Panc1 (cell line): ENCODE data around the gene TTC23L.

Source experiments
- POLR2AphosphoS5 ChIP-seq: IDR thresholded peaks from 2 replicates; pipeline ENCODE4 v1.6.1; 2012; ENCODE audit warnings: mild to moderate bottlenecking, low read depth, low read length, moderate library complexity
- TF ChIP-seq, protein P1 (sequence below): fragments of 450-650 bp; IDR thresholded peaks from 2 replicates; pipeline ENCODE4 v1.5.1; 2017; ENCODE audit warnings: mild to moderate bottlenecking

- TF ChIP-seq, protein P1, sequence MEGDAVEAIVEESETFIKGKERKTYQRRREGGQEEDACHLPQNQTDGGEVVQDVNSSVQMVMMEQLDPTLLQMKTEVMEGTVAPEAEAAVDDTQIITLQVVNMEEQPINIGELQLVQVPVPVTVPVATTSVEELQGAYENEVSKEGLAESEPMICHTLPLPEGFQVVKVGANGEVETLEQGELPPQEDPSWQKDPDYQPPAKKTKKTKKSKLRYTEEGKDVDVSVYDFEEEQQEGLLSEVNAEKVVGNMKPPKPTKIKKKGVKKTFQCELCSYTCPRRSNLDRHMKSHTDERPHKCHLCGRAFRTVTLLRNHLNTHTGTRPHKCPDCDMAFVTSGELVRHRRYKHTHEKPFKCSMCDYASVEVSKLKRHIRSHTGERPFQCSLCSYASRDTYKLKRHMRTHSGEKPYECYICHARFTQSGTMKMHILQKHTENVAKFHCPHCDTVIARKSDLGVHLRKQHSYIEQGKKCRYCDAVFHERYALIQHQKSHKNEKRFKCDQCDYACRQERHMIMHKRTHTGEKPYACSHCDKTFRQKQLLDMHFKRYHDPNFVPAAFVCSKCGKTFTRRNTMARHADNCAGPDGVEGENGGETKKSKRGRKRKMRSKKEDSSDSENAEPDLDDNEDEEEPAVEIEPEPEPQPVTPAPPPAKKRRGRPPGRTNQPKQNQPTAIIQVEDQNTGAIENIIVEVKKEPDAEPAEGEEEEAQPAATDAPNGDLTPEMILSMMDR, result no peak
- TF ChIP-seq POLR2AphosphoS5, result no peak
Observed at GRCh38 chr5:34831303-34831702, 7.7 kb upstream of the TTC23L start.
